ENCODE measurements around the gene ANKRD44.
A peak's percentile ranks its signal among the peaks of the same experiment; 100 is the strongest.

ANKRD44 gene

DNA sequence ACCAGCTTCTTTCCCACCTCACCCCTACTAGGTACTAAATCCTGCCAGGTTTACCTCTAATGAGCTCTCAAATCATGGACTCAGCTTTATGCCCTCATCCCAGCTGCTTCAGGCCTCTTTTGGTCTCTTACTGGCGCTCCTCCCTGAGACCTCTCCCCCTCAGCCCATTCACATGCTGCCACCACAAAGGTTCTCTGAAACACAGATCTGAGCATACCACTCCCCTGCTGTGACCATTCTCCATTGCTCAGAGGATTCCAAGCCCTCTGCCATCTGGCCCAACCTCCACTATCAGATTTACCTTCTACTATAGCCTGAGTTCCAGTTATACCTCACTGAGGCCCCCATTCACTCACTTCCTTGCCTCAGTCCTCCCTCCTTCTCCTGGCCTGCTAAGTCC, 174.8 kb downstream of the ANKRD44 start:
- no peak for DNase-seq (ENCODE audit: low read depth)
- TF ChIP-seq, protein P1, sequence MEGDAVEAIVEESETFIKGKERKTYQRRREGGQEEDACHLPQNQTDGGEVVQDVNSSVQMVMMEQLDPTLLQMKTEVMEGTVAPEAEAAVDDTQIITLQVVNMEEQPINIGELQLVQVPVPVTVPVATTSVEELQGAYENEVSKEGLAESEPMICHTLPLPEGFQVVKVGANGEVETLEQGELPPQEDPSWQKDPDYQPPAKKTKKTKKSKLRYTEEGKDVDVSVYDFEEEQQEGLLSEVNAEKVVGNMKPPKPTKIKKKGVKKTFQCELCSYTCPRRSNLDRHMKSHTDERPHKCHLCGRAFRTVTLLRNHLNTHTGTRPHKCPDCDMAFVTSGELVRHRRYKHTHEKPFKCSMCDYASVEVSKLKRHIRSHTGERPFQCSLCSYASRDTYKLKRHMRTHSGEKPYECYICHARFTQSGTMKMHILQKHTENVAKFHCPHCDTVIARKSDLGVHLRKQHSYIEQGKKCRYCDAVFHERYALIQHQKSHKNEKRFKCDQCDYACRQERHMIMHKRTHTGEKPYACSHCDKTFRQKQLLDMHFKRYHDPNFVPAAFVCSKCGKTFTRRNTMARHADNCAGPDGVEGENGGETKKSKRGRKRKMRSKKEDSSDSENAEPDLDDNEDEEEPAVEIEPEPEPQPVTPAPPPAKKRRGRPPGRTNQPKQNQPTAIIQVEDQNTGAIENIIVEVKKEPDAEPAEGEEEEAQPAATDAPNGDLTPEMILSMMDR (IDR thresholded peaks at IDR 0.05; ENCODE audit: control insufficient read depth, extremely low read depth, insufficient read depth), result no peak
- H3K4me3 ChIP-seq (ENCODE audit: low read depth, low read length), result no peak overlapping the region

DNA sequence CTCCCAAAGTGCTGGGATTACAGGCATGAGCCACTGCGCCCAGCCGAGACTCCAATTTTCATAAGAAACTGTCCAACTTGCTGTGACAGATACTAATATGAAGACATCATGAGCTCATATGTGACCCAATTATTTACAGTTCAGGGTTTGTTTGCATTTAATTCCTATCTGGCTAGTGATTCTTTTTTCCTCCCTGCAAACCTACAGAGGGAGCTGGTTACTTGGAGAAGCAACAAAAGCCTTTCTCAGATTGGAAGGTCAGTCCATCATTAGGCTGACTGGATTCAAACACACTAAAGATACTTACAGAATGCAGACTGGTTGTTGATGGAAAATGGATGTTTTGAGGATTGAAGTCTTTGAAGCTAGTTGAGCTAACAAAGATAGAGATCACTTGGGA, 176.4 kb downstream of the ANKRD44 start:
- H3K4me3 ChIP-seq (ENCODE audit: low read depth, low read length), result no peak overlapping the region
- TF ChIP-seq, protein P1 (IDR thresholded peaks at IDR 0.05; ENCODE audit: control insufficient read depth, extremely low read depth, insufficient read depth), result peak; percentile 65
- DNase-seq (ENCODE audit: low read depth), result peak; percentile 76

DNA sequence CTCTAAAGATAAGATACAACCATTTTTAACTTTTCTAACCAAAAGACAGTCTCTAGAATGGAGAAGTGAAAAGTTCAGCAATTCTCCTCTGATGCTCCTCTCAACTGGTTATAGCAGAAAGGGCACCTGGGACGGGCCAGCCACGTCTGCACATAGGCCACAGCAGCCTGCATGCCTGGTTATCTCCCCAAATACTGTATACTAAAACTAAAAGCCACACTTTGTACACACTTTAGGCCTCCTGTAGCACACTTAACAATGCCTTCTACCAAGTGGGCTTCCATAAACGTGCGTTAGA, 179.1 kb downstream of the ANKRD44 start:
- no peak for DNase-seq (ENCODE audit: low read depth)
- H3K4me3 ChIP-seq (ENCODE audit: low read depth, low read length), result no peak overlapping the region
- TF ChIP-seq, protein P1 (IDR thresholded peaks at IDR 0.05; ENCODE audit: control insufficient read depth, extremely low read depth, insufficient read depth), result no peak

DNA sequence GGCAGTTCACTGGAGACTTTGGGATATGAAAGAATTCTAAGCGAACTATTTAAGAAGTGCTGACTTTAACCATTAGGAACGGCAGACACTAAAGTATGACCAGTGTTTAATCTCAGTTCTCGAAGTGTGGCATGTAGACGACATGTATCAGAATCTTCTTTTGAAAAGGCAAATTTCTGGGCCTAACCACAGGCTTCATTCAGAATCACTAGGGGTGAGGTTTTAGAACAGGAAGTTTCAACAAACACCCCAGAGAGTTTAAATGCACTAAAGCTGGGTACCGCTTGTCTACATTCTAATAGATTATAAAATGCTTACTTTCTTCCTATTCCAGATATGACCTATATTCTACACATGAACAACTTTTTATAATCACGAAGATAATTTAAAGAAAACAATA, 180.3 kb downstream of the ANKRD44 start:
- DNase-seq (ENCODE audit: low read depth), result no peak
- TF ChIP-seq, protein P1 (IDR thresholded peaks at IDR 0.05; ENCODE audit: control insufficient read depth, extremely low read depth, insufficient read depth), result no peak
- no peak overlapping the region for H3K4me3 ChIP-seq (ENCODE audit: low read depth, low read length)

DNA sequence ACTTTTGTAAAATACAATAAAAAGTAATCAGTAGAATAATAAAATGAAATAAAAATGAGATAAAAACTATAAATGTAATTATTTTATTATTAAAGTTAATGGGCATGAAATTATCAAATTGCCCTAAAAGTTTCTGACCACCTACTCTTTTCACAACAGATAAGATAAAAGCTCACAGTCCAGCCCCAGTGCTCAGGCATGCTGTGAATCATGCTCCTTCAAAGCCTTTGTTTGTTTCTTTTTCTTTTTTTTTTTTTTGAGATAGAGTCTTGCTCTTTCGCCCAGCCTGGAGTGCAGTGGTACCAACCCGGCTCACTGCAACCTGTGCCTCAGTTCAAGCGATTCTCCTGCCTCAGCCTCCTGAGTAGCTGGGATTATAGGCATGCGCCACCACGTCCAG, 181.7 kb downstream of the ANKRD44 start:
- TF ChIP-seq, protein P1 (IDR thresholded peaks at IDR 0.05; ENCODE audit: control insufficient read depth, extremely low read depth, insufficient read depth), result no peak
- no peak overlapping the region for H3K4me3 ChIP-seq (ENCODE audit: low read depth, low read length)
- no peak for DNase-seq (ENCODE audit: low read depth)

DNA sequence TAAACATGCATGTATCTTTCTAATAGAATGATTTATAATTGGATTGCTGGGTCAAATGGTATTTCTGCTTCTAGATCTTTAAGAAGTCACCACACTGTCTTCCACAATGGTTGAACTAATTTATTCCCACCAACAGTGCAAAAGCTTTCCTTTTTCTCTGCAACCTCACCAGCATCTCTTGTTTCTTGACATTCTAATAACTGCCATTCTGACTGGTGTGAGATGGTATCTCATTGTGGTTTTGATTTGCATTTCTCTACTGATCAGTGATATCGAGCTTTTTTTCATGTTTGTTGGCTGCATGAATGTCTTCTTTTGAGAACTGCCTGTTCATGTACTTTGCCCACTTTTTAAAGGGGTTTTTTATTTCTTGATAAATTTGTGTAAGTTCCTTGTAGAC, 182.5 kb downstream of the ANKRD44 start:
- TF ChIP-seq, protein P1 (IDR thresholded peaks at IDR 0.05; ENCODE audit: control insufficient read depth, extremely low read depth, insufficient read depth), result no peak
- no peak overlapping the region for H3K4me3 ChIP-seq (ENCODE audit: low read depth, low read length)
- no peak for DNase-seq (ENCODE audit: low read depth)

DNA sequence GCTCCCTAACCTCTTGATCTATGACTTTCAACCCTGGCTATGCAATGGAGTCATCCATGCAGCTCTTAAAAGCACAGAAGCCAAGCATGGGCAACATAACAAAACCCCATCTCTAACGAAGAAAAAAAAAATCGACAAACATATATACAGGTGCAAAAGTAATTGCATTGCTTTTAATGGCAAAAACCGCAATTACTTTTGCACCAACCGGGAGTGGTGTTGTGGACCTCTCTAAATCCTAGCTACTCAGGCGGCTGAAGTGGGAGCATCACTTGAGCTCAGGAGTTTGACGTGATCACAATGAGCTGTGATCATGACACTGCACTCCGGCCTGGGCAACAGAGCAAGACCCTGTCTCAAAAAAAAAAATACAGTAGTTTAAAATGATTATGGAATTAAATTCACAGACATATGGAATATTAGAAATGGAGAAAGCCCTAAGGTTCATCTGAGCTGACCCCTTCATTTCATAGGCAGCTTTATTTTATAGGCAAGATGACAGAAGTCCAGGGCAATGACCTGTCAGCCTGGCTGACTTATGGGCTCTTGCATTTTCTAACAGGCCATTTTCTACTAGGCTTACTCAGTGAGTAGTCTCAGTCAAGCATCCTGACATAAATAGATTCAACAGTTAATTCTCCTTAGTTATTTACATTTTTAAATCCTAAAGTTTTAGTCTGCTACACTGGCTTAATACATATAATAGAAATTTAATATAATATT, 183.8 kb downstream of the ANKRD44 start:
- H3K4me3 ChIP-seq (ENCODE audit: low read depth, low read length), result no peak overlapping the region
- no peak for DNase-seq (ENCODE audit: low read depth)
- TF ChIP-seq, protein P1 (IDR thresholded peaks at IDR 0.05; ENCODE audit: control insufficient read depth, extremely low read depth, insufficient read depth), result no peak
